AG04450 (cell line): Measurements from ENCODE around the gene SUOX. TPM values are rescaled to one million over a fixed set of nuclear protein-coding genes. Genes with fewer than 3 reads are reported as not detected.
"Not testable (repeated sequence)": the region's sequence is repeated elsewhere in the genome, so short reads cannot be mapped to it uniquely, and the experiment has no call there.

Experiments used
- CTCF ChIA-PET: fragments of 300-600, 350-600 bp; formaldehyde crosslinking; extraction: SDS; loops from one replicate; lab custom pipeline; 2022; ENCODE audit warnings: antibody characterized with exemption, inconsistent platforms; lab: Charles Lee
- POLR2A ChIA-PET: fragments of 350-600 bp; formaldehyde crosslinking; extraction: SDS; loops from one replicate; lab custom pipeline; 2021; ENCODE audit warnings: antibody characterized with exemption, inconsistent platforms; lab: Yijun Ruan, JAX
- DNase-seq: peaks from one replicate; pipeline ENCODE4 v3.0.0-alpha.2; 2011; ENCODE audit warnings: low read depth, low spot score
- H3K27ac ChIP-seq: one replicate; pipeline ENCODE4 v1.5.1; 2012; ENCODE audit warnings: low read depth, low read length, control low read depth
- H3K27me3 ChIP-seq: one replicate; pipeline ENCODE4 v1.6.0; 2012; ENCODE audit warnings: low read length; ENCODE audit not compliant: control insufficient read depth, insufficient read depth
- H3K4me3 ChIP-seq: 2 replicates; pipeline ENCODE4 v1.5.1; 2011; ENCODE audit warnings: mild to moderate bottlenecking, low read depth, low read length, control low read depth
- H3K9me3 ChIP-seq: 2 replicates; pipeline ENCODE4 v1.5.1; 2012; ENCODE audit warnings: low read length; ENCODE audit not compliant: control insufficient read depth, insufficient read depth
- polyA plus RNA-seq: library from polyadenylated mRNA; depleted of rRNA; stranded (reverse); fragments of >200 nt; gene quantifications from 2 replicates; pipeline ENCODE4 v1.2.3, GENCODE V29; 2011
- TF ChIP-seq, protein P1 (sequence below): IDR thresholded peaks from 2 replicates; pipeline ENCODE4 v1.5.1; 2011; ENCODE audit warnings: low read depth, low read length, control low read depth, inconsistent platforms

The SUOX gene
- polyA plus RNA-seq, 1 experiment, result 21.0 TPM

DNA sequence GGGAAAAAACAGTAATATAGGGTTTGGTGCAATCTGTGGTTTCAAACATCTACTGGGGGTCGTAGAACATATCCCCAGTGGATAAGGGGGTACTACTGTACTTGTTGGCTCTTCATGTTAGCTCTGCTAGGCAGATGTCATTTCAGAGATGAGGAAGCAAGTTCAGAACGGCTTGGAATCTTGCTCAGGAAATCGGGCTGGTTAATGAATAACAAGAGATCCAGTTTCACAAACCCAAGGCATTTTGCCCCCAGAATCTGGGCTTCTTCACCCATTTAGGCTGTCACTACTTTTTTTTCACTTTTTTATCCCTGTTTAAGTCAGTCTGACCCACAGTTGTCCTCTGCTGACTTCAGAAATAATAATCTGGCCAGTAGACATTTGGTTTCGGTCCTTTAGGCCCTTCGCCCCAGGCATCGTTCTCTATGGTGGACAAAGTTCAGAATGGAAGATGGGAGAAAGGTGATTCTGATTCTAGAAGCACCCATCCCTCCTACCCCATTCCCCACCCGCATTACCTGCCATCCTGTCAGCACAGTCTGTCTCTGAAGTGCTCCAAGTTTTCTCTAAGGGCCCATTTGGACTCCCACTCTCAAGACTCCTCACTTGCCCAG is 4.5 kb downstream of the SUOX start:
- CTCF ChIA-PET, result interaction anchor here (0.6 kb wide), 1 partner anchor 62 kb away, joined by 3 read pairs; no protein-coding TSS in a partner anchor
- Histone ChIP-seq H3K27ac (no peak overlapping the region), H3K27me3 (no peaks in the 10 kb centered on the region), H3K9me3 (no peaks in the 10 kb centered on the region), H3K4me3 (no peak overlapping the region)
- TF ChIP-seq, protein P1, sequence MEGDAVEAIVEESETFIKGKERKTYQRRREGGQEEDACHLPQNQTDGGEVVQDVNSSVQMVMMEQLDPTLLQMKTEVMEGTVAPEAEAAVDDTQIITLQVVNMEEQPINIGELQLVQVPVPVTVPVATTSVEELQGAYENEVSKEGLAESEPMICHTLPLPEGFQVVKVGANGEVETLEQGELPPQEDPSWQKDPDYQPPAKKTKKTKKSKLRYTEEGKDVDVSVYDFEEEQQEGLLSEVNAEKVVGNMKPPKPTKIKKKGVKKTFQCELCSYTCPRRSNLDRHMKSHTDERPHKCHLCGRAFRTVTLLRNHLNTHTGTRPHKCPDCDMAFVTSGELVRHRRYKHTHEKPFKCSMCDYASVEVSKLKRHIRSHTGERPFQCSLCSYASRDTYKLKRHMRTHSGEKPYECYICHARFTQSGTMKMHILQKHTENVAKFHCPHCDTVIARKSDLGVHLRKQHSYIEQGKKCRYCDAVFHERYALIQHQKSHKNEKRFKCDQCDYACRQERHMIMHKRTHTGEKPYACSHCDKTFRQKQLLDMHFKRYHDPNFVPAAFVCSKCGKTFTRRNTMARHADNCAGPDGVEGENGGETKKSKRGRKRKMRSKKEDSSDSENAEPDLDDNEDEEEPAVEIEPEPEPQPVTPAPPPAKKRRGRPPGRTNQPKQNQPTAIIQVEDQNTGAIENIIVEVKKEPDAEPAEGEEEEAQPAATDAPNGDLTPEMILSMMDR, result no peak
- POLR2A ChIA-PET, result no interaction called here
- DNase-seq, result no peak

DNA sequence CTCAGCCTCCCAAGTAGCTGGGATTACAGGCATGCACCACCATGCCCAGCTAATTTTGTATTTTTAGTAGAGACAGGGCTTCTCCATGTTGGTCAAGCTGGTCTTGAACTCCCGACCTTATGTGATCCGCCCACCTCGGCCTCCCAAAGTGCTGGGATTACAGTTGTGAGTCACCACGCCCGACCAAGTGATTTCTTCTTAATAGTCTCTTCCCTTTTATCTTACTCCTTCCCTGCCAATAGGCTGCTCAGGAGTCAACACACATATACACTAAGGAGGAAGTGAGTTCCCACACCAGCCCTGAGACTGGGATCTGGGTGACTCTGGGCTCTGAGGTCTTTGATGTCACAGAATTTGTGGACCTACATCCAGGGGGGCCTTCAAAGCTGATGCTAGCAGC is 6.3 kb downstream of the SUOX start:
- H3K4me3 ChIP-seq, H3K27me3 ChIP-seq, H3K27ac ChIP-seq, H3K9me3 ChIP-seq, POLR2A ChIA-PET, DNase-seq, CTCF ChIA-PET: not testable (repeated sequence)

DNA sequence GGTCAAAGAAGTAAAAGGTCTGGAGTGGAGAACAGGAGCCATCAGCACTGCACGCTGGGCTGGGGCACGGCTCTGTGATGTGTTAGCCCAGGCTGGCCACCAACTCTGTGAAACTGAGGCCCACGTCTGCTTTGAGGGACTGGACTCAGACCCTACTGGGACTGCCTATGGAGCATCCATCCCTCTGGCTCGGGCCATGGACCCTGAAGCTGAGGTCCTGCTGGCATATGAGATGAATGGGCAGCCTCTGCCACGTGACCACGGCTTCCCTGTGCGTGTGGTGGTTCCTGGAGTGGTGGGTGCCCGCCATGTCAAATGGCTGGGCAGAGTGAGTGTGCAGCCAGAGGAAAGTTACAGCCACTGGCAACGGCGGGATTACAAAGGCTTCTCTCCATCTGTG is 7.1 kb downstream of the SUOX start:
- H3K9me3 ChIP-seq, result no peaks in the 10 kb centered on the region
- H3K27ac ChIP-seq, result no peak overlapping the region
- no peaks in the 10 kb centered on the region for H3K27me3 ChIP-seq
- POLR2A ChIA-PET, result no interaction called here
- TF ChIP-seq, protein P1, result no peak
- no peak for DNase-seq
- no peak overlapping the region for H3K4me3 ChIP-seq
- CTCF ChIA-PET, result no interaction called here

DNA sequence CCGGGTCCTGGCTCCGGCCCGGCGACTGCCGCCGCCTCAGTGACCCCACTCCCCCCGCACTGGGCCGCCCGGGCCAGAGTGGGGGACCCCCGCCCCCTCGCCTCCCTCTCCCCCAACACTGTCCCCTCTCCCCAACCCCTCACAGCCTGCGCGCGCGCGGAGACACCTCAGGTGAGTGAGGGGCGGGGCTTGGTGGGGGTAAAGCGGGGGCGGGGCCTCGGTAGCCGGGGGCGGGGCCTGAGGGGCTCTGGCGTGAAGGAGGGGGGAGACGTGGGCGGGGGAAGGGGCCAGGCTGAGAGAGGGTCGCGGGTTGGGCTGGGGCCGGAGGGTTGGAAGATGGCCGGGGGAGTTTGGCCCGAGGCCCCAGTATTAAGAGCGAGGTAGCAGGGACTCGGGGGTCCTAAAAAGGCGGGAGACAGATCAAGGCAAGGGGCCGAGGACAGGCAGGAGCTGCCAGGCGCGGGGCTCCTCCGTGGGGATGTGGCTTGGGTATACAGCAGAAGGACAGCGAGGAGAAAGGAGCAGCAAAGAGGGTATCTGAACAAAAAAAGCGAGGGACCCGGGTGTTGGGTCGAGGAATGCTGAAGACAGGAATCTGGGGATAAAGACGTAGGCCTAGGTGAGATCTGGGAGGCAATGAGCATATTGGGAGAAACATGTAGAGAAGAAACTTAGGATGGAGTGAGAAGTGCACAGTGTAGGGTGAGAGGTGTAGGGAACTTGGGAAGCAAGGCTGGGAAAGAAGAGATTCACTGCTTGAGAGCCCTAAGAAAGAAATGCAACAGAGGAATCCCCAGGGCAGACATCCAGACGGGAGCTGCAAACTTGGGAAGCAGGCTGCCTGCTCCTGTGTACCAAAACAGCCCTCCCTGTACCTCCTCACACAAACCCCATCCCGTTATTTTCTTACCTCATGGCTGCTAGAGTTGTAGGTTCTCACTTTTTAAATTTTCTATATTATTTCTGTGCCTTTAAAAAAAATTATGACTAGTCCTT is 10.8 kb downstream of the SUOX start:
- Histone ChIP-seq H3K27ac (no peak overlapping the region), H3K4me3 (peak overlapping the region; percentile 68), H3K9me3 (no peaks in the 10 kb centered on the region), H3K27me3 (no peaks in the 10 kb centered on the region)
- POLR2A ChIA-PET, result interaction anchor here (0.6 to 2.0 kb wide), 5 partner anchors 11 to 304 kb away, joined by 3 to 20 read pairs (median 8); partner anchors contain the start of genes IKZF4, RAB5B and SUOX
- CTCF ChIA-PET, result interaction anchor here (1.0 to 5.5 kb wide), 4 partner anchors 12 to 33 kb away, joined by 3 to 49 read pairs (median 5); partner anchors contain the start of gene SUOX
- TF ChIP-seq, protein P1, result no peak
- no peak for DNase-seq

DNA sequence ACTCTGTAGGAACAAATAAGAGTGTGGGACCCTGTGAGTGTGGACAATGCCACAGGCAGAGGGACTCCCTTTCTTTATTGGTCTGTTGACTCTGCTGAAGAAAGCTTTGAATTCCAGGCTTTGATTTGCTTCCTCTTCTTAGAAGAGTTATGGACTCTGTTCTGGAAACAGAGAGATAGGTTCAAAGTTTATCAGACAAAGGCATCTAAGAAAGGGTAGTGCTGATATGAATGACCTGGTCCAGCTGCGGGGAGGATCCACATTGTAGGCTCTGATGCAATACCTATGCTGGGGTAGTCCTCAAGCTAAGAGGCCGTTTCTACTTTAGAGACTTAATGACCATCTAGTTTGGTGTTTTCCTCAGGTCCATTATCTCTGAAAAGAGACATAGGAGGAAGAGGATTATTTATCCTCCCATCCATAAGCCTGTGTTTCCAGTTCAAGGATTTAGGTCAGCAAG is 13.1 kb downstream of the SUOX start:
- no peak overlapping the region for H3K4me3 ChIP-seq
- DNase-seq, result no peak
- no peaks in the 10 kb centered on the region for H3K27me3 ChIP-seq
- TF ChIP-seq, protein P1, result no peak
- CTCF ChIA-PET, result interaction anchor here (0.5 to 5.5 kb wide), 3 partner anchors 14 to 192 kb away, joined by 4 to 49 read pairs (median 17); partner anchors contain the start of gene SUOX
- no peak overlapping the region for H3K27ac ChIP-seq
- POLR2A ChIA-PET, result no interaction called here
- H3K9me3 ChIP-seq, result no peaks in the 10 kb centered on the region
